HL-60 (cell line): ENCODE measurements around the gene ARHGAP23.

Experiments used
- GABPA ChIP-seq: IDR thresholded peaks from 2 replicates; pipeline ENCODE4 v1.6.1; 2012; ENCODE audit warnings: low read depth
- POLR2AphosphoS5 ChIP-seq: IDR thresholded peaks from 2 replicates; pipeline ENCODE4 v1.6.1; 2012; ENCODE audit warnings: low read depth
- SPI1 ChIP-seq: IDR thresholded peaks from 2 replicates; pipeline ENCODE4 v1.6.1; 2012; ENCODE audit warnings: low read depth, mild to moderate bottlenecking, borderline replicate concordance
- TF ChIP-seq, protein P1 (sequence below): IDR thresholded peaks from one replicate; pipeline ENCODE4 v1.5.1; 2011; ENCODE audit warnings: low read length, control low read depth, inconsistent platforms; ENCODE audit not compliant: insufficient read depth
- TF ChIP-seq, protein P2 (sequence below): IDR thresholded peaks from 2 replicates; pipeline ENCODE4 v1.6.1; 2012; ENCODE audit warnings: low read depth; ENCODE audit not compliant: insufficient replicate concordance

GRCh38 chr17:38442548-38442947 lies 14.3 kb downstream of the ARHGAP23 start:
- TF ChIP-seq, protein P1, sequence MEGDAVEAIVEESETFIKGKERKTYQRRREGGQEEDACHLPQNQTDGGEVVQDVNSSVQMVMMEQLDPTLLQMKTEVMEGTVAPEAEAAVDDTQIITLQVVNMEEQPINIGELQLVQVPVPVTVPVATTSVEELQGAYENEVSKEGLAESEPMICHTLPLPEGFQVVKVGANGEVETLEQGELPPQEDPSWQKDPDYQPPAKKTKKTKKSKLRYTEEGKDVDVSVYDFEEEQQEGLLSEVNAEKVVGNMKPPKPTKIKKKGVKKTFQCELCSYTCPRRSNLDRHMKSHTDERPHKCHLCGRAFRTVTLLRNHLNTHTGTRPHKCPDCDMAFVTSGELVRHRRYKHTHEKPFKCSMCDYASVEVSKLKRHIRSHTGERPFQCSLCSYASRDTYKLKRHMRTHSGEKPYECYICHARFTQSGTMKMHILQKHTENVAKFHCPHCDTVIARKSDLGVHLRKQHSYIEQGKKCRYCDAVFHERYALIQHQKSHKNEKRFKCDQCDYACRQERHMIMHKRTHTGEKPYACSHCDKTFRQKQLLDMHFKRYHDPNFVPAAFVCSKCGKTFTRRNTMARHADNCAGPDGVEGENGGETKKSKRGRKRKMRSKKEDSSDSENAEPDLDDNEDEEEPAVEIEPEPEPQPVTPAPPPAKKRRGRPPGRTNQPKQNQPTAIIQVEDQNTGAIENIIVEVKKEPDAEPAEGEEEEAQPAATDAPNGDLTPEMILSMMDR: no peak
- TF ChIP-seq POLR2AphosphoS5 (no peak), SPI1 (no peak), GABPA (no peak)
- TF ChIP-seq, protein P2, sequence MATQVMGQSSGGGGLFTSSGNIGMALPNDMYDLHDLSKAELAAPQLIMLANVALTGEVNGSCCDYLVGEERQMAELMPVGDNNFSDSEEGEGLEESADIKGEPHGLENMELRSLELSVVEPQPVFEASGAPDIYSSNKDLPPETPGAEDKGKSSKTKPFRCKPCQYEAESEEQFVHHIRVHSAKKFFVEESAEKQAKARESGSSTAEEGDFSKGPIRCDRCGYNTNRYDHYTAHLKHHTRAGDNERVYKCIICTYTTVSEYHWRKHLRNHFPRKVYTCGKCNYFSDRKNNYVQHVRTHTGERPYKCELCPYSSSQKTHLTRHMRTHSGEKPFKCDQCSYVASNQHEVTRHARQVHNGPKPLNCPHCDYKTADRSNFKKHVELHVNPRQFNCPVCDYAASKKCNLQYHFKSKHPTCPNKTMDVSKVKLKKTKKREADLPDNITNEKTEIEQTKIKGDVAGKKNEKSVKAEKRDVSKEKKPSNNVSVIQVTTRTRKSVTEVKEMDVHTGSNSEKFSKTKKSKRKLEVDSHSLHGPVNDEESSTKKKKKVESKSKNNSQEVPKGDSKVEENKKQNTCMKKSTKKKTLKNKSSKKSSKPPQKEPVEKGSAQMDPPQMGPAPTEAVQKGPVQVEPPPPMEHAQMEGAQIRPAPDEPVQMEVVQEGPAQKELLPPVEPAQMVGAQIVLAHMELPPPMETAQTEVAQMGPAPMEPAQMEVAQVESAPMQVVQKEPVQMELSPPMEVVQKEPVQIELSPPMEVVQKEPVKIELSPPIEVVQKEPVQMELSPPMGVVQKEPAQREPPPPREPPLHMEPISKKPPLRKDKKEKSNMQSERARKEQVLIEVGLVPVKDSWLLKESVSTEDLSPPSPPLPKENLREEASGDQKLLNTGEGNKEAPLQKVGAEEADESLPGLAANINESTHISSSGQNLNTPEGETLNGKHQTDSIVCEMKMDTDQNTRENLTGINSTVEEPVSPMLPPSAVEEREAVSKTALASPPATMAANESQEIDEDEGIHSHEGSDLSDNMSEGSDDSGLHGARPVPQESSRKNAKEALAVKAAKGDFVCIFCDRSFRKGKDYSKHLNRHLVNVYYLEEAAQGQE: no peak
